K562 (cell line): ENCODE results near the gene BCL7C. TPM values are rescaled to one million over a fixed set of nuclear protein-coding genes. Genes with fewer than 3 reads are reported as not detected.

ENCODE experiments used
- ARID1B ChIP-seq: fragments of 450-650 bp; IDR thresholded peaks from 2 replicates; pipeline ENCODE4 v1.6.1; 2016; ENCODE audit warnings: antibody characterized with exemption, mild to moderate bottlenecking, inconsistent platforms
- FOS ChIP-seq: IDR thresholded peaks from 3 replicates; pipeline ENCODE4 v1.6.1; 2011; ENCODE audit not compliant: insufficient read length; ENCODE audit errors: extremely low read depth
- GATAD2B ChIP-seq: fragments of 450-650 bp; IDR thresholded peaks from 2 replicates; pipeline ENCODE4 v1.6.1; 2017; ENCODE audit warnings: mild to moderate bottlenecking, borderline replicate concordance
- HSF4 ChIP-seq: fragments of 250-450 bp; sonication (Bioruptor Pico); IDR thresholded peaks from 2 replicates; pipeline ENCODE4 v2.1.2; 2022; ENCODE audit warnings: mild to moderate bottlenecking, moderate library complexity, borderline replicate concordance
- MECOM ChIP-seq: fragments of 250-450 bp; sonication (Bioruptor Pico); IDR thresholded peaks from 2 replicates; pipeline ENCODE4 v1.8.0; 2022; ENCODE audit warnings: inconsistent platforms
- MEF2D ChIP-seq: conservative IDR thresholded peaks from 2 replicates; pipeline ENCODE4 v1.6.1; 2016; ENCODE audit warnings: low read depth, missing genetic modification characterization, missing compliant biosample characterization
- MTA2 ChIP-seq: fragments of 450-650 bp; IDR thresholded peaks from 2 replicates; pipeline ENCODE4 v1.6.1; 2016; ENCODE audit warnings: low read depth
- OTX1 ChIP-seq: fragments of 450-650 bp; formaldehyde crosslinking; IDR thresholded peaks from 2 replicates; pipeline ENCODE4 v1.4.0; 2022; ENCODE audit warnings: mild to moderate bottlenecking
- POLR2G ChIP-seq: fragments of 200-400 bp; formaldehyde crosslinking; IDR thresholded peaks from 2 replicates; pipeline ENCODE4 v1.6.1; 2017; ENCODE audit warnings: low read depth, mild to moderate bottlenecking, antibody characterized with exemption, low read length, moderate library complexity
- RBM17 ChIP-seq: fragments of 200-400 bp; formaldehyde crosslinking; IDR thresholded peaks from 2 replicates; pipeline ENCODE4 v1.6.1; 2017; ENCODE audit warnings: low read depth, mild to moderate bottlenecking, low read length, borderline replicate concordance
- SMAD2 ChIP-seq: fragments of 150-350 bp; IDR thresholded peaks from 2 replicates; pipeline ENCODE4 v1.6.1; 2014; ENCODE audit warnings: low read depth, mild to moderate bottlenecking, low read length
- ZBTB8A ChIP-seq: fragments of 450-650 bp; IDR thresholded peaks from 2 replicates; pipeline ENCODE4 v1.6.1; 2018; ENCODE audit warnings: mild to moderate bottlenecking, moderate library complexity; ENCODE audit not compliant: partially characterized antibody
- ZNF324 ChIP-seq: fragments of 250-450 bp; sonication (Bioruptor Pico); IDR thresholded peaks from 2 replicates; pipeline ENCODE4 v1.4.0; 2020; ENCODE audit warnings: mild to moderate bottlenecking
- ZNF57 ChIP-seq: fragments of 450-650 bp; formaldehyde crosslinking; IDR thresholded peaks from 2 replicates; pipeline ENCODE4 v1.4.0; 2020; ENCODE audit warnings: mild to moderate bottlenecking, moderate library complexity
- ZNF830 ChIP-seq: fragments of 250-450 bp; sonication (Bioruptor Pico); IDR thresholded peaks from 2 replicates; pipeline ENCODE4 v1.5.0; 2021; ENCODE audit warnings: mild to moderate bottlenecking
- polyA plus RNA-seq, 8 experiments: library from polyadenylated mRNA; depleted of rRNA in 4 of 8; stranded (reverse) in 5 of 8; unstranded in 3 of 8; fragments of >200 nt; fragmentation: Nextera tagmentation in 2 of 8; fragmentation: Illumina TruSeq in 1 of 8; extraction: Ambion mirVana in 2 of 8; extraction: Trizol in 1 of 8; gene quantifications; 2 replicates each; pipeline versions ENCODE4 v1.2.1 to v1.2.3, GENCODE V29; 2011 to 2014; ENCODE audit warnings: inconsistent platforms in 1 of 8, missing spikeins in 1 of 8
- total RNA-seq, 7 experiments: library from RNA; depleted of rRNA in 6 of 7; stranded (reverse); fragments of >200 nt in 6 of 7; fragmentation: Illumina TruSeq in 2 of 7; extraction: Trizol in 2 of 7; gene quantifications; 2 replicates each; pipeline versions ENCODE4 v1.2.1 to v1.2.3, GENCODE V29; 2011 to 2021; ENCODE audit warnings: low replicate concordance in 1 of 7
- TF ChIP-seq, protein P1 (sequence below): sonication (generic); formaldehyde crosslinking; IDR thresholded peaks from 2 replicates; pipeline ENCODE4 v1.8.1; 2023; ENCODE audit warnings: mild to moderate bottlenecking, missing genetic modification reagents
- TF ChIP-seq, protein P2 (sequence below): fragments of 450-650 bp; IDR thresholded peaks from 2 replicates; pipeline ENCODE4 v1.6.1; 2016; ENCODE audit warnings: borderline replicate concordance
- TF ChIP-seq, protein P3 (sequence below): sonication (generic); formaldehyde crosslinking; IDR thresholded peaks from 2 replicates; pipeline ENCODE4 v1.9.0; 2022; ENCODE audit warnings: mild to moderate bottlenecking, missing genetic modification reagents
- TF ChIP-seq, protein P4 (sequence below): sonication (generic); formaldehyde crosslinking; IDR thresholded peaks from 2 replicates; pipeline ENCODE4 v1.8.1; 2022; ENCODE audit warnings: missing genetic modification reagents
- TF ChIP-seq, protein P5 (sequence below): sonication (generic); formaldehyde crosslinking; IDR thresholded peaks from 2 replicates; pipeline ENCODE4 v1.8.0; 2022; ENCODE audit warnings: missing genetic modification reagents, mild to moderate bottlenecking, borderline replicate concordance

BCL7C gene
- total and polyA plus RNA-seq, 9 of the 15 experiments (the other 6 are each of a cell fraction or from before 2014, with no cell fraction given): 1.7 to 85.8 (median 19.6) TPM

DNA sequence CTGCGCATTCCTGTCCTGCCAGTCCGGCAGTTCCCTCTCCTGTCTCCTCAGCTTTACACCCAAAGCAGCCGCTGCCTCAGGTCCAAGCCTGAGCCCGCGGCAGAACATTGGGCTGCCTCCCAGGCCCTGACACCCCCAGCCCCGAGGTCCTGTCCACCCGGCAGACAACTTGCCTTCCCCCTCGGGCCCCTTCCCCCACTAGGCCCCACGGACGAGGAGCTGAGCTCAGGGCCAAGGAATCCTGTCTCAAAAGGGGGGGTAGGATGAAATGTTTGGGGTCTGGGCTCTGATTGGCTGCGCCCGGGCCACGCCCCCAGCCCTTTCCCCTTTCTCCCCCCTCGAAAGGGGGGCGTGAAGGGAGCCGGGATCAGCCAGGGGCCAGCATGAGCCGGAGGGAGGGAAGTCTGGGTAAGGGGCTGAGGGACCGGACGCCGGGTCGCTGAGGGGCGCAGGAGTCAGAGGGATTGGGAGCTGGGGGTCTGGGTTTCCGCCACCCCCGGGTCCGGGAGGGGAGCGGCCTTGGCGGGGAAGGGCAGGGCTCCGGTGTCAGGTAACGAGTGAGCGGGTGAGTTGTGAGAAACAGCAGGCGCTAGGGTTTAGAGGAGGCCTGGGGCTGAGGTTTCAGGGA lies 2.5 kb upstream of the BCL7C start, which contains the start of gene CTF1 (continued):
- TF ChIP-seq, protein P1, sequence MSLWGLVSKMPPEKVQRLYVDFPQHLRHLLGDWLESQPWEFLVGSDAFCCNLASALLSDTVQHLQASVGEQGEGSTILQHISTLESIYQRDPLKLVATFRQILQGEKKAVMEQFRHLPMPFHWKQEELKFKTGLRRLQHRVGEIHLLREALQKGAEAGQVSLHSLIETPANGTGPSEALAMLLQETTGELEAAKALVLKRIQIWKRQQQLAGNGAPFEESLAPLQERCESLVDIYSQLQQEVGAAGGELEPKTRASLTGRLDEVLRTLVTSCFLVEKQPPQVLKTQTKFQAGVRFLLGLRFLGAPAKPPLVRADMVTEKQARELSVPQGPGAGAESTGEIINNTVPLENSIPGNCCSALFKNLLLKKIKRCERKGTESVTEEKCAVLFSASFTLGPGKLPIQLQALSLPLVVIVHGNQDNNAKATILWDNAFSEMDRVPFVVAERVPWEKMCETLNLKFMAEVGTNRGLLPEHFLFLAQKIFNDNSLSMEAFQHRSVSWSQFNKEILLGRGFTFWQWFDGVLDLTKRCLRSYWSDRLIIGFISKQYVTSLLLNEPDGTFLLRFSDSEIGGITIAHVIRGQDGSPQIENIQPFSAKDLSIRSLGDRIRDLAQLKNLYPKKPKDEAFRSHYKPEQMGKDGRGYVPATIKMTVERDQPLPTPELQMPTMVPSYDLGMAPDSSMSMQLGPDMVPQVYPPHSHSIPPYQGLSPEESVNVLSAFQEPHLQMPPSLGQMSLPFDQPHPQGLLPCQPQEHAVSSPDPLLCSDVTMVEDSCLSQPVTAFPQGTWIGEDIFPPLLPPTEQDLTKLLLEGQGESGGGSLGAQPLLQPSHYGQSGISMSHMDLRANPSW (CRISPR knock-in tag): no peak
- peak; percentile 46 for TF ChIP-seq ARID1B
- no peak for TF ChIP-seq MEF2D (tag)
- TF ChIP-seq RBM17: no peak
- peak; percentile 87 for TF ChIP-seq POLR2G
- no peak for TF ChIP-seq OTX1 (CRISPR knock-in tag)
- TF ChIP-seq ZNF830 (CRISPR knock-in tag): no peak
- TF ChIP-seq MECOM (CRISPR knock-in tag): no peak
- TF ChIP-seq, protein P2, sequence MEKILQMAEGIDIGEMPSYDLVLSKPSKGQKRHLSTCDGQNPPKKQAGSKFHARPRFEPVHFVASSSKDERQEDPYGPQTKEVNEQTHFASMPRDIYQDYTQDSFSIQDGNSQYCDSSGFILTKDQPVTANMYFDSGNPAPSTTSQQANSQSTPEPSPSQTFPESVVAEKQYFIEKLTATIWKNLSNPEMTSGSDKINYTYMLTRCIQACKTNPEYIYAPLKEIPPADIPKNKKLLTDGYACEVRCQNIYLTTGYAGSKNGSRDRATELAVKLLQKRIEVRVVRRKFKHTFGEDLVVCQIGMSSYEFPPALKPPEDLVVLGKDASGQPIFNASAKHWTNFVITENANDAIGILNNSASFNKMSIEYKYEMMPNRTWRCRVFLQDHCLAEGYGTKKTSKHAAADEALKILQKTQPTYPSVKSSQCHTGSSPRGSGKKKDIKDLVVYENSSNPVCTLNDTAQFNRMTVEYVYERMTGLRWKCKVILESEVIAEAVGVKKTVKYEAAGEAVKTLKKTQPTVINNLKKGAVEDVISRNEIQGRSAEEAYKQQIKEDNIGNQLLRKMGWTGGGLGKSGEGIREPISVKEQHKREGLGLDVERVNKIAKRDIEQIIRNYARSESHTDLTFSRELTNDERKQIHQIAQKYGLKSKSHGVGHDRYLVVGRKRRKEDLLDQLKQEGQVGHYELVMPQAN: peak; percentile 69; the same call in 1 of the 2 replicates
- TF ChIP-seq, protein P3, sequence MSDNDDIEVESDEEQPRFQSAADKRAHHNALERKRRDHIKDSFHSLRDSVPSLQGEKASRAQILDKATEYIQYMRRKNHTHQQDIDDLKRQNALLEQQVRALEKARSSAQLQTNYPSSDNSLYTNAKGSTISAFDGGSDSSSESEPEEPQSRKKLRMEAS: no peak
- no peak for TF ChIP-seq ZBTB8A
- no peak for TF ChIP-seq SMAD2
- TF ChIP-seq ZNF324: no peak
- TF ChIP-seq, protein P4, sequence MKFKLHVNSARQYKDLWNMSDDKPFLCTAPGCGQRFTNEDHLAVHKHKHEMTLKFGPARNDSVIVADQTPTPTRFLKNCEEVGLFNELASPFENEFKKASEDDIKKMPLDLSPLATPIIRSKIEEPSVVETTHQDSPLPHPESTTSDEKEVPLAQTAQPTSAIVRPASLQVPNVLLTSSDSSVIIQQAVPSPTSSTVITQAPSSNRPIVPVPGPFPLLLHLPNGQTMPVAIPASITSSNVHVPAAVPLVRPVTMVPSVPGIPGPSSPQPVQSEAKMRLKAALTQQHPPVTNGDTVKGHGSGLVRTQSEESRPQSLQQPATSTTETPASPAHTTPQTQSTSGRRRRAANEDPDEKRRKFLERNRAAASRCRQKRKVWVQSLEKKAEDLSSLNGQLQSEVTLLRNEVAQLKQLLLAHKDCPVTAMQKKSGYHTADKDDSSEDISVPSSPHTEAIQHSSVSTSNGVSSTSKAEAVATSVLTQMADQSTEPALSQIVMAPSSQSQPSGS (CRISPR knock-in tag): no peak
- TF ChIP-seq ZNF57: no peak
- TF ChIP-seq, protein P5, sequence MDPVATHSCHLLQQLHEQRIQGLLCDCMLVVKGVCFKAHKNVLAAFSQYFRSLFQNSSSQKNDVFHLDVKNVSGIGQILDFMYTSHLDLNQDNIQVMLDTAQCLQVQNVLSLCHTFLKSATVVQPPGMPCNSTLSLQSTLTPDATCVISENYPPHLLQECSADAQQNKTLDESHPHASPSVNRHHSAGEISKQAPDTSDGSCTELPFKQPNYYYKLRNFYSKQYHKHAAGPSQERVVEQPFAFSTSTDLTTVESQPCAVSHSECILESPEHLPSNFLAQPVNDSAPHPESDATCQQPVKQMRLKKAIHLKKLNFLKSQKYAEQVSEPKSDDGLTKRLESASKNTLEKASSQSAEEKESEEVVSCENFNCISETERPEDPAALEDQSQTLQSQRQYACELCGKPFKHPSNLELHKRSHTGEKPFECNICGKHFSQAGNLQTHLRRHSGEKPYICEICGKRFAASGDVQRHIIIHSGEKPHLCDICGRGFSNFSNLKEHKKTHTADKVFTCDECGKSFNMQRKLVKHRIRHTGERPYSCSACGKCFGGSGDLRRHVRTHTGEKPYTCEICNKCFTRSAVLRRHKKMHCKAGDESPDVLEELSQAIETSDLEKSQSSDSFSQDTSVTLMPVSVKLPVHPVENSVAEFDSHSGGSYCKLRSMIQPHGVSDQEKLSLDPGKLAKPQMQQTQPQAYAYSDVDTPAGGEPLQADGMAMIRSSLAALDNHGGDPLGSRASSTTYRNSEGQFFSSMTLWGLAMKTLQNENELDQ (CRISPR knock-in tag): no peak
- TF ChIP-seq GATAD2B: peak; percentile 40; the same call in 1 of the 2 replicates
- no peak for TF ChIP-seq HSF4 (CRISPR knock-in tag)
- TF ChIP-seq MTA2: no peak
- no peak for TF ChIP-seq FOS
